ENCODE measurements around the gene RALA. TPM values are rescaled to one million over a fixed set of nuclear protein-coding genes. Genes with fewer than 3 reads are reported as not detected.

Gene RALA
- total RNA-seq, 1 experiment from 2014 or later = 41.7 TPM

DNA sequence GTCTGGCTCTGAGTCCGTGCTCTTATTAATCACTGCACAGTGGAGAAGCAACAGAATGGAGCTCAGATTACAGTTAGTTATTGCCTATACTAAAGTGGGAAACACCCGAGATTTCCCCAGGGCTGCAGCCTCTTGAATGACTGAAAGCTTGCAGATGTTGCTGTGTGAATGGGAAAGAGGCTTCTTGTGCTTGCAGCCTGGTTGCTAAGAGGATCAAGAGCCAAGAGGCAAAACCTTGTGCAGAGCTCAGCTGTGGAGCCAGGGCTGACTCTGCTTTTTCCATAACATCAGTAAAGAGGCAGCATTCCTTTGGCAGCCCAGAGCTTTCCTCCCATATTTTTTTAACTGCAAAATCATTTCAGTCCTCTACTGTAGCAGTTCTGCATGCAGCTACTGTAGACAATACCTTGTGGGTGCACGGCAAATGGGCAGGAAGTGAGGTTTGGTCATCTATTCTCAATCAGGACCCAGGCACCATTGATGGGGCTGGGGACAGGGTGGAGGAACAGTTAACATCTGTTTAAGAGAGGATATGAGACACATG is 86.5 kb downstream of the RALA start:
- no TSS peak for BruUV-seq (replicated peaks)
- no peaks in the 10 kb centered on the region for H3K4me1 Mint-ChIP-seq (ENCODE audit: low read depth, unreplicated experiment)
- H3K9me3 ChIP-seq = peaks cover 16% of the 10 kb centered on the region
- H3K4me3 ChIP-seq (ENCODE audit: low read depth, low read length) = no peak overlapping the region
- H3K9me3 Mint-ChIP-seq (ENCODE audit: unreplicated experiment) = peaks cover 17% of the 10 kb centered on the region
- DNase-seq = no peak
- TF ChIP-seq, protein P1, sequence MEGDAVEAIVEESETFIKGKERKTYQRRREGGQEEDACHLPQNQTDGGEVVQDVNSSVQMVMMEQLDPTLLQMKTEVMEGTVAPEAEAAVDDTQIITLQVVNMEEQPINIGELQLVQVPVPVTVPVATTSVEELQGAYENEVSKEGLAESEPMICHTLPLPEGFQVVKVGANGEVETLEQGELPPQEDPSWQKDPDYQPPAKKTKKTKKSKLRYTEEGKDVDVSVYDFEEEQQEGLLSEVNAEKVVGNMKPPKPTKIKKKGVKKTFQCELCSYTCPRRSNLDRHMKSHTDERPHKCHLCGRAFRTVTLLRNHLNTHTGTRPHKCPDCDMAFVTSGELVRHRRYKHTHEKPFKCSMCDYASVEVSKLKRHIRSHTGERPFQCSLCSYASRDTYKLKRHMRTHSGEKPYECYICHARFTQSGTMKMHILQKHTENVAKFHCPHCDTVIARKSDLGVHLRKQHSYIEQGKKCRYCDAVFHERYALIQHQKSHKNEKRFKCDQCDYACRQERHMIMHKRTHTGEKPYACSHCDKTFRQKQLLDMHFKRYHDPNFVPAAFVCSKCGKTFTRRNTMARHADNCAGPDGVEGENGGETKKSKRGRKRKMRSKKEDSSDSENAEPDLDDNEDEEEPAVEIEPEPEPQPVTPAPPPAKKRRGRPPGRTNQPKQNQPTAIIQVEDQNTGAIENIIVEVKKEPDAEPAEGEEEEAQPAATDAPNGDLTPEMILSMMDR (IDR thresholded peaks at IDR 0.05; ENCODE audit: insufficient read depth in 1 of 2, low read depth in 1 of 2, low read length in 1 of 2, severe bottlenecking in 1 of 2, unreplicated experiment in 1 of 2) = no peak
- no peaks in the 10 kb centered on the region for H3K27me3 ChIP-seq (replicated peaks; ENCODE audit: control insufficient read depth, insufficient read depth, low read length)
- no peak overlapping the region for H3K27ac Mint-ChIP-seq (ENCODE audit: unreplicated experiment)
- H3K36me3 Mint-ChIP-seq (ENCODE audit: insufficient read depth, unreplicated experiment) = peaks cover 16% of the 10 kb centered on the region
- H3K4me1 ChIP-seq = no peaks in the 10 kb centered on the region
- ChIA-PET CTCF (no interaction called here), POLR2A (no interaction called here)
- intact Hi-C loops (cut with micrococcal nuclease; ENCODE audit: unreplicated experiment) = loop anchor here (2.0 kb wide), 1 partner anchor 23 kb away; no protein-coding TSS in a partner anchor
- H3K4me3 Mint-ChIP-seq (ENCODE audit: unreplicated experiment) = no peak overlapping the region
- H3K27me3 Mint-ChIP-seq (ENCODE audit: insufficient read depth, unreplicated experiment) = no peaks in the 10 kb centered on the region
- no peaks in the 10 kb centered on the region for H3K36me3 ChIP-seq (ENCODE audit: control insufficient read depth, insufficient read depth, low read length)

DNA sequence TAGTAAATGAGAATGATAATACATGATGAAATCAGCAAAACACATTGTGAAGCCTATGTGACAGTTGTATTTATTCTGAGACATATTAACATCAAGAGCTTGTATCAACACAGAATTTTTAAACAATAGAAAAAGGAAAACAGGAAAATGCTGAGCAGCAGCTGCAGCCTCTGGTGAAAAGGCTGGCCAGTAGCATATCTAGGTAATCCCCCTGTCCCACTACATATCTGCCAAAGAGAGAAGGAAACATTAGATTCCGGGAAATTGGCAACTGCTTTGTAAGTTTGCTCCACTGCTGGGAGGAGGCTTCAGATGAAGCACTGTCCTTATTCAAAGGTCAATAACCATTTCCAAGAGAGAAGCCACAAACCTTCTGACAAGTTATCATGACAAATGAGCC is 89.4 kb downstream of the RALA start:
- Mint-ChIP-seq H3K27me3 (ENCODE audit: insufficient read depth, unreplicated experiment) (no peaks in the 10 kb centered on the region), H3K4me1 (ENCODE audit: low read depth, unreplicated experiment) (no peaks in the 10 kb centered on the region), H3K4me3 (ENCODE audit: unreplicated experiment) (no peak overlapping the region), H3K36me3 (ENCODE audit: insufficient read depth, unreplicated experiment) (peaks cover 12% of the 10 kb centered on the region), H3K9me3 (ENCODE audit: unreplicated experiment) (peaks cover 39% of the 10 kb centered on the region), H3K27ac (ENCODE audit: unreplicated experiment) (no peak overlapping the region)
- ChIA-PET CTCF (no interaction called here), POLR2A (no interaction called here)
- Histone ChIP-seq H3K9me3 (peaks cover 16% of the 10 kb centered on the region), H3K27me3 (replicated peaks; ENCODE audit: control insufficient read depth, insufficient read depth, low read length) (no peaks in the 10 kb centered on the region), H3K4me1 (no peaks in the 10 kb centered on the region), H3K36me3 (ENCODE audit: control insufficient read depth, insufficient read depth, low read length) (no peaks in the 10 kb centered on the region), H3K4me3 (ENCODE audit: low read depth, low read length) (no peak overlapping the region)
- no peak for DNase-seq
- TF ChIP-seq, protein P1 (IDR thresholded peaks at IDR 0.05; ENCODE audit: insufficient read depth in 1 of 2, low read depth in 1 of 2, low read length in 1 of 2, severe bottlenecking in 1 of 2, unreplicated experiment in 1 of 2) = no peak
- intact Hi-C loops (cut with micrococcal nuclease; ENCODE audit: unreplicated experiment) = no loop called here
- no TSS peak for BruUV-seq (replicated peaks)

DNA sequence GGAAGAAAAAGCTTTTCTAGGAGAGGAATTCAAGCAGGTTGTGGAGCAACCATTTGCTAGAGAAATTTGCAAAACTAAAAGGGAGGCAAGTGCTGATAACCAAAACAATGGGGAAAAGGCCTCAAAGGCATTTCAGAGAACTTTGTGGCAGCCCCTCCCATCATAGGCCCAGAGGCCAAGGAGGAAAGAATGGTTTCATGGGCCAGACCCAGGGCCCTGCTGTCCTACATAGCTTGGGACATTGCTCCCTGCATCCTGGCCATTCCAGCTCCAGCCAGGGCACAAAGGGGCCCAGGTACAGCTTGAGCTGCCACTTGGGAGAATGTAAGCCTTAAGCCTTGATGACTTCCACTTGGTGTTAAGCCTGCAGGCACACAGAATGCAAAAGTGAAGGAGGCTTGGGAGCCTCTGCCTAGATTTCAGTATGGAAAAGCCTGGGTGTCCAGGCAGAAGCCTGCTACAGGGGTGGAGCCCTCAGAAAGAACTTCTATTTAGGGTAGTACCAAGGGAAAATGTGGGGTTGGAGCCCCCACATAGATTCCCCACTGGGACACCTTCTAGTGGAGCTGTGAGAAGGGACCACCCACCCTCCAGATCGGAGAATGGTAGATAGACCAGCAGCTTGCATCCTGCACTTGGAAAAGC is 91.2 kb downstream of the RALA start:
- CTCF ChIA-PET = no interaction called here
- peaks cover 39% of the 10 kb centered on the region for H3K9me3 Mint-ChIP-seq (ENCODE audit: unreplicated experiment)
- peaks cover 5% of the 10 kb centered on the region for H3K36me3 Mint-ChIP-seq (ENCODE audit: insufficient read depth, unreplicated experiment)

More for the DNA sequence above, 91.2 kb downstream of the RALA start:
- H3K36me3 ChIP-seq (ENCODE audit: control insufficient read depth, insufficient read depth, low read length) = no peaks in the 10 kb centered on the region
- H3K9me3 ChIP-seq = peaks cover 16% of the 10 kb centered on the region
- intact Hi-C loops (cut with micrococcal nuclease; ENCODE audit: unreplicated experiment) = no loop called here
- H3K27ac Mint-ChIP-seq (ENCODE audit: unreplicated experiment) = no peak overlapping the region
- no peak overlapping the region for H3K4me3 ChIP-seq (ENCODE audit: low read depth, low read length)
- POLR2A ChIA-PET = no interaction called here
- TF ChIP-seq, protein P1 (IDR thresholded peaks at IDR 0.05; ENCODE audit: insufficient read depth in 1 of 2, low read depth in 1 of 2, low read length in 1 of 2, severe bottlenecking in 1 of 2, unreplicated experiment in 1 of 2) = no peak
- no peaks in the 10 kb centered on the region for H3K27me3 Mint-ChIP-seq (ENCODE audit: insufficient read depth, unreplicated experiment)
- no peaks in the 10 kb centered on the region for H3K4me1 ChIP-seq
- no peaks in the 10 kb centered on the region for H3K4me1 Mint-ChIP-seq (ENCODE audit: low read depth, unreplicated experiment)
- H3K4me3 Mint-ChIP-seq (ENCODE audit: unreplicated experiment) = no peak overlapping the region
- no TSS peak for BruUV-seq (replicated peaks)
- H3K27me3 ChIP-seq (replicated peaks; ENCODE audit: control insufficient read depth, insufficient read depth, low read length) = no peaks in the 10 kb centered on the region
- DNase-seq = no peak

All from Caco-2 (cell line).